Activated naive CD8-positive, alpha-beta T cell treated with anti-CD3 and anti-CD28 coated beads for 36 hours (primary cell): ENCODE measurements around the gene NMT2. TPM values are rescaled to one million over a fixed set of nuclear protein-coding genes. Genes with fewer than 3 reads are reported as not detected.
"Not testable (repeated sequence)": the region's sequence is repeated elsewhere in the genome, so short reads cannot be mapped to it uniquely, and the experiment has no call there.

Experiments
- DNase-seq: peaks from one replicate; pipeline ENCODE4 v3.0.0; 2021
- H3K27ac Mint-ChIP-seq: one replicate; pipeline ENCODE4 v1.8.0; 2022; ENCODE audit warnings: mild to moderate bottlenecking, moderate library complexity, mixed read lengths
- H3K27me3 Mint-ChIP-seq: one replicate; pipeline ENCODE4 v1.8.0; 2022; ENCODE audit warnings: mild to moderate bottlenecking, mixed read lengths
- H3K36me3 Mint-ChIP-seq: one replicate; pipeline ENCODE4 v1.8.0; 2021; ENCODE audit warnings: mild to moderate bottlenecking, mixed read lengths
- H3K4me1 Mint-ChIP-seq: one replicate; pipeline ENCODE4 v1.8.0; 2021; ENCODE audit warnings: mixed read lengths
- H3K4me3 Mint-ChIP-seq: one replicate; pipeline ENCODE4 v1.8.0; 2022; ENCODE audit warnings: mild to moderate bottlenecking, moderate library complexity, mixed read lengths
- H3K9me3 Mint-ChIP-seq: one replicate; pipeline ENCODE4 v1.8.0; 2022; ENCODE audit warnings: mixed read lengths
- total RNA-seq, 2 experiments: library from RNA; stranded (reverse); gene quantifications; one replicate each; pipeline ENCODE4 v1.2.3, GENCODE V29; 2021

The NMT2 gene
- total RNA-seq, result 10 to 100 TPM; 11.3 to 11.7 TPM

DNA sequence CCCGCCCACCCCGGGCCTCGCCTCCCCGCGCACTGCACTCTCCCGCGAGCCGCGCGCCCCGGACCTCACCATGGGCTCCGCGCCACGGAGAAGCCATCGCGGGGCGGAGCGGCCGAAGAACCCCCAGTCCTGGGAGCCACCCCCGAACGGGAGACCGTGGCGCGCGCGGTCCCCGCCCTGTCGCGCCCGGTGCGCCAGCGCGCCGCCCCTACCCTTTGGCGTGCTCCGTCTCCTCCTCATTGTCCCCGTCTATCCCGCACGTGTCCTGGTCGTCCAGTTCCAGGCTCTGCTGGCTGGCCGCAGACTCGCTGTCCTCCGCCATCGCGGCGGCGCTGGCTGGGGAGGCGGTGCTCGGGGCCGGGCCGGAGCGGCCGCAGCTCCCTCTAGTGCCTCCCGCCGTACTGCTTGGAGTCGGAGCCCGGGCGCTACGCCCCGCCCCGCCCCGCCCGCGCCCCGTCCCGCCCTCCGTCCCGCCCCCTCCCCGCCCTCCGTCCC, at the start of gene NMT2:
NMT2 (minus strand) TSS at position 403 of the 495 bp plus-strand sequence; CDS start at position 322, 81 bp downstream.
- Mint-ChIP-seq H3K27me3 (no peaks in the 10 kb centered on the region), H3K36me3 (peaks cover 4% of the 10 kb centered on the region), H3K27ac (peak within 1 kb of the TSS; percentile 93), H3K4me1 (peaks cover 53% of the 10 kb centered on the region), H3K9me3 (no peaks in the 10 kb centered on the region), H3K4me3 (peak within 1 kb of the TSS; percentile 95)
- DNase-seq, result peak; percentile 84

DNA sequence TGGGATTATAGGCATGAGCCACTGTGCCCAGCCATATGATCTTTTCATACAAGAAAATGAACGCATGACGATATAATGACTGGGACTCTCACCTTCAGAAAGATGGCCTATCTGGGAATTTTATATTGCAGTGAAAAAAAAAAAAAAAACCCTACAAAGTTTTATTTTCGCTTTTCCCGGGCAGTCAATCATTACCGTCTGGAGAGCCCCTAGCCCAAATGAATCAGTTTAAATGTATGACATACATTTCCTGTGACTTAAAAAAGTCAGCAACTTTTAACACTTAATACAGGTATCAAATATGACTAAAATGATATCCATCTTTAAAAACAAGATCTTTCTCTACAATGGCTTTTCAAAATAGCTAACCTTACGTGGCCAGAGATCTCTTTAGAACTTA, 48.2 kb upstream of the NMT2 start:
- Mint-ChIP-seq H3K4me1 (peaks cover 5% of the 10 kb centered on the region), H3K36me3 (peaks cover 8% of the 10 kb centered on the region), H3K9me3 (no peaks in the 10 kb centered on the region), H3K27ac (no peak overlapping the region), H3K4me3 (no peak overlapping the region), H3K27me3 (no peaks in the 10 kb centered on the region)
- DNase-seq, result no peak

DNA sequence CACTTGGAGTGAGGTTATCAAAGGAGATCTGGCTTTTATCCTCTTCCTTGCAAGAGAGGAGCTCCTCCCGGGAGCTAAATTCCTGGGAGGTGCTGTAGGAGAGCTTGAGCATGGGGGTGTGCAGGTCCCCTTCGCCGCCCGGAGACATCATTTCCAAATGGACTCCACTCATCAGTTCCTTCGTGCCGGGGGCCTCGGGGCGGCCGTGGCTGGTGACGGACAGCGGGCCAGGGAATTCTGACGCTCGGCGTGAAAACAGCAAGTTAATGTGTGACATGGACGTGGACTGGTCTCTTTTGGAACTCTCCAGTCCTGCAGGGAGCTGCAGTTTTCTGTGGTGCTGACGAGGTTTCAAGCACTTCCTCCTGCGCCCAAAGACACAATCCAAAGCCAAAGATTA, 45.7 kb upstream of the NMT2 start:
- Mint-ChIP-seq H3K36me3 (peaks cover 4% of the 10 kb centered on the region), H3K9me3 (no peaks in the 10 kb centered on the region), H3K4me1 (peaks cover 22% of the 10 kb centered on the region), H3K4me3 (no peak overlapping the region), H3K27ac (no peak overlapping the region), H3K27me3 (no peaks in the 10 kb centered on the region)
- no peak for DNase-seq

DNA sequence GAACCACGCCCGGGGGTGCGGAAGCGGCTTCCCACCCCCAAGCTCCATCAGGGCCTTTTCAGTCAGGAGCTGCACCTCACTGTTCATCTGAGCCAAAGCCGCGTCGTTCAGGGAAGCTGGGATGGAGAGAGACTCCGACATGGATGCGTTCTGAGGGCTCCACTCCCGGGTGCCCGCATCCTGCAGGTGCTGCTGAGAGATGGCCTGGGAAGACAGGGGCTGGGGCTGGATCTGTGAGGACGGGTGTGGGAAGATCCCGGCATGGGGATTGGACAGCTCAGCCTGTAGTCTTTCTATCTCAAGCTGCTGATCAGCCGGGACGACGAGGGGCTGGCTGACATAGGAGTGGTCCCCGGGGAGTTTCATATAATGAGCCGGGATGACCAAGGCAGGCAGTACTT, 45.0 kb upstream of the NMT2 start:
- no peak for DNase-seq
- H3K9me3 Mint-ChIP-seq, result no peaks in the 10 kb centered on the region
- no peak overlapping the region for H3K27ac Mint-ChIP-seq
- no peaks in the 10 kb centered on the region for H3K27me3 Mint-ChIP-seq
- H3K36me3 Mint-ChIP-seq, result peaks cover 4% of the 10 kb centered on the region
- no peak overlapping the region for H3K4me3 Mint-ChIP-seq
- peaks cover 28% of the 10 kb centered on the region for H3K4me1 Mint-ChIP-seq

DNA sequence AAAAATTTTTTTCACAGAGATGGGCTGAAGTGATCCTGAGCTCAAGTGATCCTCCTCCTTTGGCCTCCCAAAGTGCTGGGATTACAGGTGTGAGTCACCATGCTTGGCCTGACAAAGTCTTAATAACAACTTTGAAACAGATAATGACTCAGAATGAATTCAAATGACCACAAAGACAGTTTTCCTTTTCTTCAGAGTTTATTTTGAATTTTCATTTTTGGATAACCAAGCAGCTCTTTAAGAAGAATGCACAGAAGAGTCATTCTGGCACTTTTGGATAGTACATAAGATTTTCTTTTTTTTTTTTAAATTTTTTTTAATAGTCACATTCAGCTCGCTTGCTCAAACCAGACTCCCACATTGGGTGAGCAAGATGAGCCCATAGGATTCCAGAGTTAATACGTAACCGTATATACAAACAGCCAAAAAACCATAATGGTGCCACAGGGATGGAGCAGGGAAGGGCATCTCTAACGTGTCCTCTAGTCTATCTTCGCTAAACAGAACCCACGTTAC, 43.0 kb upstream of the NMT2 start:
- Mint-ChIP-seq H3K9me3 (no peaks in the 10 kb centered on the region), H3K27me3 (no peaks in the 10 kb centered on the region), H3K4me1 (peaks cover 40% of the 10 kb centered on the region), H3K4me3 (no peak overlapping the region), H3K27ac (no peak overlapping the region), H3K36me3 (peaks cover 4% of the 10 kb centered on the region)
- DNase-seq, result peak; percentile 12

DNA sequence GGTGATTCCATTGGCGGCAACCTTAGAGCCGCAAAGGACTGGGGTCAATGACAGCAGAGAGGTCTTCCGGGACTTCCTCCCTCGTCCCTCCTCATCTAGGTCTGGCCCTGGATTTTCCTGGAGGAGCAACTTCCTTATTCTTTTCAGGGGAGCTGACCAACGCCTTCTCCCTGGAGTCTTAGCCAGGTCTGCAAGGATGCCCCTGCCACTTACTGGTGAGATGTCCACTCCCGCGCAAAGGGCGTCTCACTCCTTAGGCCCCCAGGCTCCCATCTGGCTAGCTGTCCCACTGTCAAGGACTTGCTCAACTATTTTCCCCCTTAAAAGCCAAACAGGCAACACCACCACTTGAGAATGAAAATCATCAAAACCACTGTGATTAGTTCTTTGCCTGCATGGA, 42.0 kb upstream of the NMT2 start:
- Mint-ChIP-seq H3K36me3 (peaks cover 4% of the 10 kb centered on the region), H3K9me3 (no peaks in the 10 kb centered on the region), H3K27ac (no peak overlapping the region), H3K4me1 (peaks cover 44% of the 10 kb centered on the region), H3K4me3 (no peak overlapping the region), H3K27me3 (no peaks in the 10 kb centered on the region)
- no peak for DNase-seq

DNA sequence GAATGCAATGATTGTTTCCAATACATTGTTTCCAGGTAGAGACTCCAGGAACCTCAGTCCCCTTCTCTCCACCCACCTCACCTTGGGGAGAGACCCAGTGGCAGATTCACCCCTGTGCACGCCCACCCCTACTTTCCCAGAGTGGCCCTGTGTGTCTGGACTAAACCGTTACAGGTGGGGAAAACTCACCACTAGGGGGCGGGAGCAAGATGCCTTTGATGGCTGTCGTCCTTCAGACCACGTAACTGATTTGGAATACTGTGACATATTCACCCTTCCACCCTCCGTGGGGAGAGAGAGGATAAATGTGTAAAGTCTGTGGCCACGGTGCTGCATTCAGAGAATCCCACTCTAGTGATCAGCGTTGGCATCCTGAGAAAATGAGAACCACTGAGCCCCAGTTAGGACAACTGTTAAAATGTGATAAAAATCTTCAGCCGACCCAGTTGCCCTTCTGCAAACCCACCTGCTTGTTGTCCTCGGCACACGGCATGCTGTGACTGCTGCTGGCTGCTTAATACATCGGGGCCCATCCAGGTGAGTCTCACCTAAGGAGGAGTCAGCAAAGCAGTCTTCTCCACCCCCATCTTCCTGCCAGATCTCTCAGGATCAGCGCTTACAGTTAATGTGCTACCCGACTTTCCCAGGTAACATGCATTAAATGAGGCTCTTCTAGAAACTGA, 41.5 kb upstream of the NMT2 start:
- Mint-ChIP-seq H3K4me1 (peaks cover 44% of the 10 kb centered on the region), H3K4me3 (peak overlapping the region; percentile 4), H3K27ac (no peak overlapping the region)

DNA sequence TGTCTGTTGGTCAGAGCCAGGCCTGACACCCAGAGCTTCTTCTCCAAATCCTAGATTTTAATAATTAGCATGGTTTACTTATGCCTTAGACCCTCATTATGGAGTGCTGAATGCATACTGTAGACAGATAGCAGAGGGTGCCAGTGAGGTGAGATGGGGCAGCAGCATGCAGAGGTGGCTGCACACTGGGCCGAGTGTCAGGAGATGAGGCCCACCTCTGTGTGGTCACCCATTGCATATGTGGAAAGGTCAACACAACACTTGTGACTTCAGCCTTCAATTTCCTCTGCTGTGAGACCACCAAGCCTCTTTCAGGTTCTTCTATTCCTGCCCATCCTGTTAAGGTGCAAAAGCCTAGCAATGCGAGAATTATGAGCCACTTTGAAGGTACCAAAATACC, 39.7 kb upstream of the NMT2 start:
- peak overlapping the region; percentile 90 for H3K27ac Mint-ChIP-seq
- peaks cover 1% of the 10 kb centered on the region for H3K36me3 Mint-ChIP-seq
- H3K4me1 Mint-ChIP-seq, result peaks cover 47% of the 10 kb centered on the region
- no peak for DNase-seq
- H3K4me3 Mint-ChIP-seq, result peak overlapping the region; percentile 78
- no peaks in the 10 kb centered on the region for H3K9me3 Mint-ChIP-seq
- no peaks in the 10 kb centered on the region for H3K27me3 Mint-ChIP-seq

More for the DNA sequence above, 41.5 kb upstream of the NMT2 start:
- no peaks in the 10 kb centered on the region for H3K9me3 Mint-ChIP-seq
- H3K27me3 Mint-ChIP-seq, result no peaks in the 10 kb centered on the region
- H3K36me3 Mint-ChIP-seq, result peaks cover 4% of the 10 kb centered on the region
- peak; percentile 72 for DNase-seq

DNA sequence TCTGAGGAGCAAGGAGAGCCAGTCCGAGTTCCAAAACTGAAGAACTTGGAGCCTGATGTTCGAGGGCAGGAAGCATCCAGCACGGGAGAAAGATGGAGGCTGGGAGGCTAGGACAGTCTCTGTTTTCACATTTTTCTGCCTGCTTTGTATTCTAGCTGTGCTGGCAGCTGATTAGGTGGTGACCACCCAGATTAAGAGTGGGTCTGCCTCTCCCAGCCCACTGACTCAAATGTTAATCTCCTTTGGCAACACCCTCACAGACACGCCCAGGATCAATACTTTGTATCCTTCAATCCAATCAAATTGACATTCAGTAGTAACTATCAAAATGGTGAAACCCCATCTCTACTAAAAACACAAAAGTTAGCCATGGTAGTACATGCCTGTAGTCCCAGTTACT, 38.9 kb upstream of the NMT2 start:
- Mint-ChIP-seq H3K27ac (peak overlapping the region; percentile 90), H3K4me1 (peaks cover 56% of the 10 kb centered on the region)
- H3K9me3 Mint-ChIP-seq, H3K27me3 Mint-ChIP-seq, H3K4me3 Mint-ChIP-seq, DNase-seq, H3K36me3 Mint-ChIP-seq: not testable (repeated sequence)

DNA sequence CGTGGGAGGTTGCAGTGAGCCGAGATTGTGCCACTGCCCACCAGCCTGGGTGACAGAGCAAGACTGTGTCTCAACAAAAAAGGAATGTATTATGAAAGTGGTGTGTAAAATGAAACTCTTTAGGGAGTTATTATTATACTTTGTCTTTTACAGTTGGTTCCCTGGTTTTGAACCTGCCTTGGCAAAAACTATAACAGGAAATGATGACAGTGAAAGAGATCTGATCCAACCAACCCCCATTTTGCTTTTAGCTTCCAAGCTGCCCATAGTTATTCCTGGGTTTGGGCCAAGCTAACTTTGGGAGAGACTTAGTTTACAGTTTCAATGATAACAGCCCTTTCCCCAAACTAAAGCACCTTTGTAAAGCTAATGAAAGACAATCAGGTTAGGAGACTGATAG, 34.1 kb upstream of the NMT2 start:
- Mint-ChIP-seq H3K27ac (peak overlapping the region; percentile 68), H3K36me3 (peaks cover 2% of the 10 kb centered on the region), H3K4me1 (peaks cover 43% of the 10 kb centered on the region), H3K27me3 (no peaks in the 10 kb centered on the region), H3K9me3 (no peaks in the 10 kb centered on the region), H3K4me3 (no peak overlapping the region)
- DNase-seq, result no peak

DNA sequence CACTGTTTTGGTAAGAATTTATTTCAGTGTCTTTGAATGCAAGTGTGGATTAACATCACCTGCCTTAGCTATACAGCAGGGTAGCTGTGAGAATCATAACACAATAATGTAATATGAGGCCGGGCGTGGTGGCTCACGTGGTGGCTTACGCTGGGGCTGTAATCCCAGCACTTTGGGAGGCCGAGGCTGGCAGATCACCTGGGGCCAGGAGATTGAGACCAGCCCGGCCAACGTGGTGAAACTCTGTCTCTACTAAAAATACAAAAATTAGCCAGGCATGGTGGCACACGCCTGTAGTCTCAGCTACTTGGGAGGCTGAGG, 33.8 kb upstream of the NMT2 start:
- H3K36me3 Mint-ChIP-seq, H3K27me3 Mint-ChIP-seq, DNase-seq, H3K4me3 Mint-ChIP-seq, H3K9me3 Mint-ChIP-seq: not testable (repeated sequence)
- H3K27ac Mint-ChIP-seq, result peak overlapping the region; percentile 68
- peaks cover 44% of the 10 kb centered on the region for H3K4me1 Mint-ChIP-seq

DNA sequence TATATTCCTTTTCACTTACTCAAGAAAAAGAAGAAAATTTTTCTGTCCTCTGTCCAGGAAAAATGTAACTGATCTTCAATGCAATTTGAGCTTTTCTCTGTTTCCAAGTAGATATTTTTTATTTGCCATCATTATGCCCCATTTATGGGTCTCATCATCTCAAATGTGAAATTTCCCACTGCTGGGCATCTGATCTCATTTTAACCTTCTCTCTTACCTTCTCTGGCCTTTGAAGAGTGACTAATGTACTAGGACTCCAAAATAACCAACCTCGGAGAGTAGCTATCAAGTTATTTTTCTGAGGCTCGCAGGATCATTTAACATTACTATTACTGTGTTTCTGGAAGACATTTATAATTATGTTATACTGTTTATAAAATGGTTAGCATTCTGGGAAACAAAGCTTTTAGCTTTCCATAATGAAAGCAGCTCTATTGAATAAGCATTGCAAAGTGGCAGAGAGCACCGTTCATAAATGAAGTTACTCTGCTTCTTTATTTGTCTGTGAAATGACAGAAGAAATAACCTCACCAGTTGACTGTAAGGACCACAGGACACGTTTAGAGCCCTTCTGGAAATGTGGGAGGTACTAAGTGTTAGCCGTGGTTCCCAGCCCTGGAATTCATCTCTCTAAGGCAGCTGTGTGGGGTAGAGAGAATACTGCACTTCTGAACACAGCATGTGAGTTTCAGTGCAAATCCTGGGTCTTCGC, 33.3 kb upstream of the NMT2 start:
- H3K27me3 Mint-ChIP-seq, result no peaks in the 10 kb centered on the region

DNA sequence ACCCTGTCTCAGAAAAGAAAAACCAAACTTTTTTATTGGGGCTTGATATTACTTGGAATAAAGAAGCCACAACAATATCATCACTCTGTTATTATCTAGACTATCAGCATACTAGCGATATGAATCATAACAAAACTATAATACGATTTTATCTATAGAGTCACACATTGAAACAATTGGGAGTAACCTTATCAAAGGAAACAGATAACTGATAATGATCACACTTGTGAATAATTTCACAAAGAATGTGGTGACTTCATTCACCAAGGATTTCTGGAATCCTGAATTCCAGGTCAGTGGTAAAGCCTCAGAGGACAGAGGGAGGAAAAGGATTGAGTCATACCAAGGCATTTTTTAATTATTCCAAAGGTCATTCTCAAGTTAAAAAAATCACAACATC, 32.1 kb upstream of the NMT2 start:
- Mint-ChIP-seq H3K27ac (no peak overlapping the region), H3K27me3 (no peaks in the 10 kb centered on the region), H3K9me3 (no peaks in the 10 kb centered on the region), H3K4me1 (peaks cover 51% of the 10 kb centered on the region), H3K4me3 (no peak overlapping the region), H3K36me3 (peaks cover 2% of the 10 kb centered on the region)
- DNase-seq, result no peak

More for the DNA sequence above, 33.3 kb upstream of the NMT2 start:
- Mint-ChIP-seq H3K36me3 (peaks cover 2% of the 10 kb centered on the region), H3K27ac (peak overlapping the region; percentile 2), H3K4me1 (peaks cover 48% of the 10 kb centered on the region), H3K4me3 (no peak overlapping the region), H3K9me3 (no peaks in the 10 kb centered on the region)
- no peak for DNase-seq

DNA sequence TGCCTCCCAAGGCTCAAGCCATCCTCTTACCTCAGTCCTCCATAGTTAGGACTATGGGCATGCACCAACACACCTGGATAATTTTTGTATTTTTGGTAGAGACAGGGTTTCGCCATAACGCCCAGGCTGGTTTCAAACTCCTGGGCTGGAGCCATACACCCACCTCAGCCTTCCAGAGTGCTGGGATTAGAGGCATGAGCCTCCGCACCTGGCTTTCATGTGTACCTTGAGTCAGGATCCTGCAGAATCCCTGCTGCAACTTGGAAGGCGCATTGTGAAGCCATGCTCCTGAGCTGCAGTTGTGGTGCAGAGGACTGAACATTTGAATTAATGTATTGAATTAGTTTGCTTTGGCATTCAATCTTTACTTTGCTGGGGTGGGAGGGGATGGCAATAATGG, 29.4 kb upstream of the NMT2 start:
- DNase-seq, result no peak
- Mint-ChIP-seq H3K27me3 (no peaks in the 10 kb centered on the region), H3K27ac (no peak overlapping the region), H3K4me3 (no peak overlapping the region), H3K4me1 (peaks cover 44% of the 10 kb centered on the region), H3K36me3 (no peaks in the 10 kb centered on the region), H3K9me3 (no peaks in the 10 kb centered on the region)

DNA sequence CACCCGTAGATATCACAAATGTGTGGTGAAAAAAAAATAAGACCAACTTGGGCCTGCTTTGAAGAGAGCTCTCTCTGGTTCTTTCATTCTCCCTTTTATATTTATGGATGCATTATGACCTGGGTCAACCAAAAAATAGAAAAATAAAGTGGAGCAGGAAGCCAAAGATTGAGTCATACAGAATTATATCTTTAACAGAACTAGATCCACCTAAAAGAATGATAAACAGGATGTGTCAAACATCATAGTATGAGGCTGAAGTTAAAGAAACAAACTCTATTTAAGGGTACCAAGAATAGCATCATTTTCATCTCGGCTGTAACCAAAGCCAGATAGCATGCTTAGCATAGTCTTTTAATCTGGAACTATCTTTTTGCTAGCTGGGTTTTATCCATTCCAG, 28.8 kb upstream of the NMT2 start:
- Mint-ChIP-seq H3K9me3 (no peaks in the 10 kb centered on the region), H3K36me3 (no peaks in the 10 kb centered on the region), H3K27me3 (no peaks in the 10 kb centered on the region), H3K4me1 (peaks cover 38% of the 10 kb centered on the region), H3K4me3 (no peak overlapping the region), H3K27ac (peak overlapping the region; percentile 44)
- no peak for DNase-seq
